ENCODE data around the gene LYPD1.

Gene LYPD1

DNA sequence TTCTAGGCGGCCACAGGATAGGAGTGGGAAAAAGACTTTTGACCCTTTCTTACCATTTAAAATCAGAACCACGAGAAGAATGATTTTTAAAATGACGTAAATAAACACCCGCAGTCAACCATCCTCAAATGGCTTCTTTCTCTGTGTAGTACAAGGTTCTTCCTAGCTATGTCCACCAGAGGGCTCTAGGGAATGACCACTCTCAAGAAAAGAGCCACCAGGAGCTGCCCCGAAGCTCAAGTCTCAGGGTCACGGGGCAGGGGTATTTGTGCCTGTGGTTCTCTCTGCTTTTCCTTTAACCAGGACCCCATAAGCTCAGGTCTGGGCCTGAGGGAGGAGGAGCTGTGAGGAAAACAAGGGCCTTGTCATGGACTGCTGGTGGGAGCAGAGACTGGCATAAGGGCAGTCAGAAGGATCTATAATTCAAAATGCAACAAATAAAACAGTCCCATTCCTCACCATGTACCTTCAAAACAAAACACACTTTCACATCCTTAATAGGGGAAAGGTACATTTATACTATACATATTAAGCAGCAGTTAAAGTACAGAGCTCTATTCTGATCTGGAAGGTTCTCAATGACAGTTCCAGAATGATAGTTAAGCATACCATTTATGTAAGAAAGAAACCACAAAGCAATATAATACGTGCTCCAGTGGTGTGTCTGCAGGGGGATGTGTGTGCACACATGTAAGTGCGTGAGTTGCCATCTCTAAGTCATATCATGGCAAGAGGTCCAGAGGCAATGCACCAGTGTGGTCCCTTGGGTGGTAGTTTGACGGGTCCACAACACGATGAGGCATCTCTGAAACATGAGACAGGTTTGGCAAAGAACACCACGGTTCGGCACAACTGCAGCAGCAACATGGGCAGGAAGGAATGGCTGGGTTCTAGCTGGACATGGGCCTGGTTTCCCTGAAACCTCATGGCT, 18.6 kb downstream of the LYPD1 start:
- H3K18ac ChIP-seq (ENCODE audit: low read depth in 1 of 2, low read length in 2 of 2), result no peak overlapping the region
- H3K14ac ChIP-seq (ENCODE audit: low read length in 2 of 2), result no peak overlapping the region
- H3K4me1 ChIP-seq (ENCODE audit: control insufficient read depth, insufficient read depth, low read depth, low read length), result no peaks in the 10 kb centered on the region
- H4K8ac ChIP-seq (ENCODE audit: low read length), result no peak overlapping the region
- H3K4ac ChIP-seq (ENCODE audit: low read depth in 1 of 2, low read length in 2 of 2), result no peak overlapping the region
- H3K9me3 ChIP-seq (ENCODE audit: control insufficient read depth, low read length), result no peaks in the 10 kb centered on the region
- H3K79me1 ChIP-seq (replicated peaks; ENCODE audit: low read length, poor library complexity, severe bottlenecking), result peaks cover 13% of the 10 kb centered on the region
- H2AFZ ChIP-seq (ENCODE audit: low read depth, low read length), result no peak overlapping the region
- H3K36me3 ChIP-seq (ENCODE audit: control insufficient read depth in 1 of 2, insufficient read depth in 2 of 2, low read depth in 1 of 2, low read length in 2 of 2), result peaks cover 0 to 4% of the 10 kb centered on the region in 2 experiments
- H4K91ac ChIP-seq (ENCODE audit: low read length), result no peak overlapping the region
- peak; percentile 54 for DNase-seq
- H2BK15ac ChIP-seq (ENCODE audit: low read depth, poor library complexity, severe bottlenecking), result no peak overlapping the region
- peak overlapping the region; percentile 53 for H3K9ac ChIP-seq (ENCODE audit: low read length)
- no peak overlapping the region for H3K27ac ChIP-seq (ENCODE audit: low read length, poor library complexity, severe bottlenecking)
- H3K4me3 ChIP-seq (ENCODE audit: insufficient read depth in 1 of 2, low read depth in 1 of 2, low read length in 2 of 2), result no peak overlapping the region
- no peak overlapping the region for H2BK5ac ChIP-seq (ENCODE audit: low read depth, low read length, poor library complexity, severe bottlenecking)
- no peak overlapping the region for H2BK120ac ChIP-seq (ENCODE audit: low read depth, low read length)
- no peak overlapping the region for H3K4me2 ChIP-seq (ENCODE audit: low read length, poor library complexity, severe bottlenecking)
- H3K27me3 ChIP-seq (ENCODE audit: control insufficient read depth in 1 of 2, insufficient read depth in 1 of 2, low read length in 2 of 2), result no peaks in the 10 kb centered on the region
- no peak overlapping the region for H2AK5ac ChIP-seq (ENCODE audit: low read length, severe bottlenecking)
- no peak overlapping the region for H2BK12ac ChIP-seq (ENCODE audit: low read length in 2 of 2)
- H3K23ac ChIP-seq (ENCODE audit: low read length in 2 of 2), result no peak overlapping the region
- 78% methylated on average over 12 of the region's 12 CpGs for WGBS

DNA sequence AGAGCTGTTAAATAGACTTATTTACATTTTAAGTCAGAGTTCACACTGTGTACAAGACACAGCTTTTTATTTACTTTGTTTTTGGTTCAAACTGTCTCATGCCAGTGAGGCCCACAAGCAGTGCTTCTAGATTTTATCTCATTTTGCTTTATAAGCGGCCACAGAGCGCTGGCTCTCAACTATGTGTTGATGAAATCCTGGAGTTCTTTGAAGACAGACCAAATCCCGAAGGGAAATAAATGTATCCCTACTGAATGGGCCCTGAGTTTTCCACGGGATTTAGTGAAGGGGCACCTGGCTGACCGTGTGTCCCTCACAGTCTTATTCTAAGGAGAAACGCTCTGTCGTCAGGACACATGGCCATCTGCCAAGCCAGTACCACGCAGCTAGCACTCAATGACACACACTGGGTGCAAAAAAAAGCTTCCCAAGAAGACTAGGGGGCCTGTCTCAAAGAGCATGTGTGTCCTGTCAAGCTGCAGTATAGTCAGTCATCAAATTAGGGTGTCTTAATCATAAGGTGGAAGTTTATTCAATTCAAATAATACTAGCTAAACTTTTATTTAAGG, 23.4 kb downstream of the LYPD1 start:
- Histone ChIP-seq H3K23ac (ENCODE audit: low read length in 2 of 2) (no peak overlapping the region), H3K27me3 (ENCODE audit: control insufficient read depth in 1 of 2, insufficient read depth in 1 of 2, low read length in 2 of 2) (no peaks in the 10 kb centered on the region), H3K14ac (ENCODE audit: low read length in 2 of 2) (no peak overlapping the region), H3K4me3 (ENCODE audit: insufficient read depth in 1 of 2, low read depth in 1 of 2, low read length in 2 of 2) (no peak overlapping the region), H2BK12ac (ENCODE audit: low read length in 2 of 2) (no peak overlapping the region), H2BK120ac (ENCODE audit: low read depth, low read length) (no peak overlapping the region), H3K27ac (ENCODE audit: low read length, poor library complexity, severe bottlenecking) (no peak overlapping the region), H3K9me3 (ENCODE audit: control insufficient read depth, low read length) (no peaks in the 10 kb centered on the region), H2BK5ac (ENCODE audit: low read depth, low read length, poor library complexity, severe bottlenecking) (no peak overlapping the region), H3K36me3 (ENCODE audit: control insufficient read depth in 1 of 2, insufficient read depth in 2 of 2, low read depth in 1 of 2, low read length in 2 of 2) (peaks cover 0 to 14% of the 10 kb centered on the region in 2 experiments), H2AFZ (ENCODE audit: low read depth, low read length) (no peak overlapping the region), H3K4ac (ENCODE audit: low read depth in 1 of 2, low read length in 2 of 2) (no peak overlapping the region), H3K79me1 (replicated peaks; ENCODE audit: low read length, poor library complexity, severe bottlenecking) (peaks cover 12% of the 10 kb centered on the region), H3K9ac (ENCODE audit: low read length) (no peak overlapping the region), H2BK15ac (ENCODE audit: low read depth, poor library complexity, severe bottlenecking) (no peak overlapping the region), H3K4me2 (ENCODE audit: low read length, poor library complexity, severe bottlenecking) (no peak overlapping the region), H4K8ac (ENCODE audit: low read length) (no peak overlapping the region), H3K18ac (ENCODE audit: low read depth in 1 of 2, low read length in 2 of 2) (no peak overlapping the region), H2AK5ac (ENCODE audit: low read length, severe bottlenecking) (no peak overlapping the region), H4K91ac (ENCODE audit: low read length) (no peak overlapping the region), H3K4me1 (ENCODE audit: control insufficient read depth, insufficient read depth, low read depth, low read length) (no peaks in the 10 kb centered on the region)
- 89% methylated on average over 8 of the region's 8 CpGs for WGBS
- no peak for DNase-seq

DNA sequence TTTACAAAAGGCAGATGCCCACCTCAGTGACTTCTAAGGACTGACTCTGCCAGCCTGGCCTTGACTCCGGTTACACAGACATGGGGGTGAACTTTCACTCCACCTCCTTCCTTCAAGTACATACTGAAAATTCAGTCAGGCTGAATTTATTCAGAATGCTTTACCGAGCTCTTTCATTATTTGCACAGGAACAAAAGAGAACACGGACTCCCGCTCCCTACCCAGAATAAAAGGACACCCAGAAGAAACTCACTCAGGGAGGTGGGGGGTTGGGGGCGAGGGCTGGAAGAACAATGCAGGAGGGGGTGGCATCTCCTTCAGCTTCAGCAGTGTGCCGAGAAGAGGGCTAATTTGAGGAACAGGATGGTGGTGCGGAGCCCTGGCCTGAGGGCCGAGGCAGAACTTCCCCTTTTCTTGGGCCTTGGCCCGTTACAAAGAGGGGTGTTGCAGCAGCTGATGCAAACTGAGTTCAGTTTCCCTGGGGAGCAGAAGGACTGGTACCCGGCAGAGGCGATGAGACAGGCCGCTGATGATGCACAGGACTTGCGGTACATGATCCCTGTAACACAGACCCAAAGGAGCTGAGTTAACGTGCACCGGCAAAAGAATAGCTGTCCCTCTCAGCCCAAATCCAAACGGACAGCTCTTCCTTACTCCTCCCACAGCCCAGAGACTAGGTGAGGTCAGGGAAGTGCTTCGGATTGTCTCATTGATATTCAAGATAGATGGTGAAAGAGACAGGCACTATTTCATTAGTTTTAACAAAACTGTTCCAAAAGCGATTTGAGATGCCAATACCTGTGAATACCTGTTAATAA, 24.1 kb downstream of the LYPD1 start:
- no peak for DNase-seq
- Histone ChIP-seq H2AK5ac (ENCODE audit: low read length, severe bottlenecking) (no peak overlapping the region), H3K4me1 (ENCODE audit: control insufficient read depth, insufficient read depth, low read depth, low read length) (no peaks in the 10 kb centered on the region), H3K4ac (ENCODE audit: low read depth in 1 of 2, low read length in 2 of 2) (no peak overlapping the region), H4K8ac (ENCODE audit: low read length) (no peak overlapping the region), H3K79me1 (replicated peaks; ENCODE audit: low read length, poor library complexity, severe bottlenecking) (peaks cover 12% of the 10 kb centered on the region), H2BK120ac (ENCODE audit: low read depth, low read length) (no peak overlapping the region), H3K9me3 (ENCODE audit: control insufficient read depth, low read length) (no peaks in the 10 kb centered on the region), H2BK15ac (ENCODE audit: low read depth, poor library complexity, severe bottlenecking) (no peak overlapping the region), H3K27me3 (ENCODE audit: control insufficient read depth in 1 of 2, insufficient read depth in 1 of 2, low read length in 2 of 2) (no peaks in the 10 kb centered on the region), H2BK5ac (ENCODE audit: low read depth, low read length, poor library complexity, severe bottlenecking) (no peak overlapping the region), H3K23ac (ENCODE audit: low read length in 2 of 2) (no peak overlapping the region), H3K4me3 (ENCODE audit: insufficient read depth in 1 of 2, low read depth in 1 of 2, low read length in 2 of 2) (no peak overlapping the region), H4K91ac (ENCODE audit: low read length) (no peak overlapping the region), H2AFZ (ENCODE audit: low read depth, low read length) (no peak overlapping the region), H3K27ac (ENCODE audit: low read length, poor library complexity, severe bottlenecking) (no peak overlapping the region), H3K9ac (ENCODE audit: low read length) (no peak overlapping the region), H3K14ac (ENCODE audit: low read length in 2 of 2) (peak overlapping the region in 1 of 2 experiments; percentile 6), H3K18ac (ENCODE audit: low read depth in 1 of 2, low read length in 2 of 2) (no peak overlapping the region), H3K36me3 (ENCODE audit: control insufficient read depth in 1 of 2, insufficient read depth in 2 of 2, low read depth in 1 of 2, low read length in 2 of 2) (peaks cover 0 to 13% of the 10 kb centered on the region in 2 experiments), H3K4me2 (ENCODE audit: low read length, poor library complexity, severe bottlenecking) (no peak overlapping the region), H2BK12ac (ENCODE audit: low read length in 2 of 2) (no peak overlapping the region)
- 94% methylated on average over 12 of the region's 18 CpGs for WGBS

DNA sequence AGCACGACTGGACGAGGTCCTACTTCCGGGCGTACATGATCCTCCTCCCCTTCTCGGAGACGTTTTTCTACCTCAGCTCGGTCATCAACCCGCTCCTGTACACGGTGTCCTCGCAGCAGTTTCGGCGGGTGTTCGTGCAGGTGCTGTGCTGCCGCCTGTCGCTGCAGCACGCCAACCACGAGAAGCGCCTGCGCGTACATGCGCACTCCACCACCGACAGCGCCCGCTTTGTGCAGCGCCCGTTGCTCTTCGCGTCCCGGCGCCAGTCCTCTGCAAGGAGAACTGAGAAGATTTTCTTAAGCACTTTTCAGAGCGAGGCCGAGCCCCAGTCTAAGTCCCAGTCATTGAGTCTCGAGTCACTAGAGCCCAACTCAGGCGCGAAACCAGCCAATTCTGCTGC, 24.8 kb downstream of the LYPD1 start:
- no peak overlapping the region for H4K91ac ChIP-seq (ENCODE audit: low read length)
- peaks cover 0 to 13% of the 10 kb centered on the region in 2 experiments for H3K36me3 ChIP-seq (ENCODE audit: control insufficient read depth in 1 of 2, insufficient read depth in 2 of 2, low read depth in 1 of 2, low read length in 2 of 2)
- 96% methylated on average over 35 of the region's 35 CpGs for WGBS
- no peak overlapping the region for H3K27ac ChIP-seq (ENCODE audit: low read length, poor library complexity, severe bottlenecking)
- H2BK12ac ChIP-seq (ENCODE audit: low read length in 2 of 2), result no peak overlapping the region
- H3K27me3 ChIP-seq (ENCODE audit: control insufficient read depth in 1 of 2, insufficient read depth in 1 of 2, low read length in 2 of 2), result no peaks in the 10 kb centered on the region
- no peak overlapping the region for H4K8ac ChIP-seq (ENCODE audit: low read length)
- H3K23ac ChIP-seq (ENCODE audit: low read length in 2 of 2), result no peak overlapping the region
- peak overlapping the region in 1 of 2 experiments; percentile 63 for H3K4me3 ChIP-seq (ENCODE audit: insufficient read depth in 1 of 2, low read depth in 1 of 2, low read length in 2 of 2)
- H2AK5ac ChIP-seq (ENCODE audit: low read length, severe bottlenecking), result no peak overlapping the region
- no peak overlapping the region for H3K9ac ChIP-seq (ENCODE audit: low read length)
- H3K4me2 ChIP-seq (ENCODE audit: low read length, poor library complexity, severe bottlenecking), result no peak overlapping the region
- no peaks in the 10 kb centered on the region for H3K9me3 ChIP-seq (ENCODE audit: control insufficient read depth, low read length)
- H2BK5ac ChIP-seq (ENCODE audit: low read depth, low read length, poor library complexity, severe bottlenecking), result no peak overlapping the region
- no peak overlapping the region for H3K18ac ChIP-seq (ENCODE audit: low read depth in 1 of 2, low read length in 2 of 2)
- no peak for DNase-seq
- H3K4me1 ChIP-seq (ENCODE audit: control insufficient read depth, insufficient read depth, low read depth, low read length), result no peaks in the 10 kb centered on the region
- H3K4ac ChIP-seq (ENCODE audit: low read depth in 1 of 2, low read length in 2 of 2), result no peak overlapping the region
- no peak overlapping the region for H2AFZ ChIP-seq (ENCODE audit: low read depth, low read length)
- H2BK15ac ChIP-seq (ENCODE audit: low read depth, poor library complexity, severe bottlenecking), result no peak overlapping the region
- peak overlapping the region in 1 of 2 experiments; percentile 71 for H3K14ac ChIP-seq (ENCODE audit: low read length in 2 of 2)
- H3K79me1 ChIP-seq (replicated peaks; ENCODE audit: low read length, poor library complexity, severe bottlenecking), result peaks cover 14% of the 10 kb centered on the region
- H2BK120ac ChIP-seq (ENCODE audit: low read depth, low read length), result no peak overlapping the region

Data from mesenchymal stem cell (in vitro differentiated cells and primary cell).